IPS DF 6.9 (cell line): ENCODE results near the gene SENP8.

Experiments used
- DNase-seq: peaks from one replicate; pipeline ENCODE4 v3.0.0-alpha.2; 2013; ENCODE audit warnings: low read depth, low spot score
- H3K27ac ChIP-seq: one replicate; pipeline ENCODE4 v1.5.1; 2013; ENCODE audit warnings: low read length, control low read depth
- H3K27me3 ChIP-seq: 2 replicates; pipeline ENCODE4 v1.6.1; 2013; ENCODE audit warnings: mild to moderate bottlenecking, low read length; ENCODE audit not compliant: control insufficient read depth, insufficient read depth
- H3K36me3 ChIP-seq: 2 replicates; pipeline ENCODE4 v1.6.1; 2013; ENCODE audit warnings: low read length; ENCODE audit not compliant: control insufficient read depth, insufficient read depth
- H3K4me1 ChIP-seq: 2 replicates; pipeline ENCODE4 v1.6.1; 2013; ENCODE audit warnings: low read length; ENCODE audit not compliant: control insufficient read depth, insufficient read depth
- H3K4me3 ChIP-seq: 2 replicates; pipeline ENCODE4 v1.5.1; 2013; ENCODE audit warnings: mild to moderate bottlenecking, low read length
- H3K9me3 ChIP-seq: 2 replicates; pipeline ENCODE4 v1.6.1; 2013; ENCODE audit warnings: low read length, inconsistent platforms; ENCODE audit not compliant: control insufficient read depth, insufficient read depth
- WGBS: extraction: QIAGEN DNeasy Blood & Tissue Kit; methylation state at CpG from one replicate; pipeline ENCODE4 v1.1.7; 2013; ENCODE audit warnings: mixed read lengths, missing lambda C conversion rate; ENCODE audit not compliant: insufficient read length, insufficient coverage; 5-methylcytosine and 5-hydroxymethylcytosine counted together

SENP8 gene

DNA sequence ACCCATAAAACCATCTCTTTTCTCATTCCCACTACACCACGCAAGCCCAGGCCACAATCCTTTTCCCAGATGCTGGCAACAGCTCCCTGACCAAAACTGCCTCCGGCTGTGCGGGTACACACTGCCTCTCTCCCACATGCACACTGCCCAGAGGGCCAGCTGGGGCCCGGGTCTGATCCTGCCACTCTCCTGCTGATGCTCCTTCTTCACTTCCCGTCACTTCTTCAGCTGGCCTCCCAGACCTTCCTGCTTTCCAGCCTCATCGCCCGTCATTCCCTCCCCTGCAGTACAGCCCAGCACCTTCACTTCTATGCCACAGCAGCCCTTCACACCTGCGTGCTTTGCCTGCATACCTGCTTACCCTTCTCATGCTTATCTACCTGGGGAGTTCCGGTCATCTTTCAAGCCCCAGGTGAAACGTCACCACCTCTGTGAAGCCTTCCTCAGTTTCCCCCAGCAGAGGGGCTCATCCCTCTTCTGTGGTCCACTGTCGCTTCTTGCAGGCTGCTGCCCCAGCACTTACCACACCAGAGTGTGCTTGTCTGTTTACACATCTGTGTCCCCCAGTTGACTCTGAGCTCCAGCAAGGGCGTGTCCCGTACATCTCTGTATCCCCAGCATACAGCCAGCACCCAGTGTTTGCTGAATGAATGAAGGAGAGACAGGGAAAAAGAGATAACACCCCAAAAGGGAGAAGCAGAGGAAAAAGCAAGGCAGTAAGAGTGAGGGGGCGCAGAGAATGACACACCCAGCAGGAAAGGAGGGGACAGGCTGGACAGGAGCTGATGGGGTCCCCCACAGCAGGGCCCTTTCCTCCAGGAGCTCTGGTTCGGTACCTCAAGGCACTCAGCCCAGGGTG lies 57.2 kb downstream of the SENP8 start:
- no peaks in the 10 kb centered on the region for H3K36me3 ChIP-seq
- 100% methylated on average over 1 of the region's 15 CpGs for WGBS
- no peak overlapping the region for H3K27ac ChIP-seq
- H3K27me3 ChIP-seq: no peaks in the 10 kb centered on the region
- H3K4me3 ChIP-seq: no peak overlapping the region
- no peak for DNase-seq
- H3K4me1 ChIP-seq: no peaks in the 10 kb centered on the region
- H3K9me3 ChIP-seq: no peaks in the 10 kb centered on the region

DNA sequence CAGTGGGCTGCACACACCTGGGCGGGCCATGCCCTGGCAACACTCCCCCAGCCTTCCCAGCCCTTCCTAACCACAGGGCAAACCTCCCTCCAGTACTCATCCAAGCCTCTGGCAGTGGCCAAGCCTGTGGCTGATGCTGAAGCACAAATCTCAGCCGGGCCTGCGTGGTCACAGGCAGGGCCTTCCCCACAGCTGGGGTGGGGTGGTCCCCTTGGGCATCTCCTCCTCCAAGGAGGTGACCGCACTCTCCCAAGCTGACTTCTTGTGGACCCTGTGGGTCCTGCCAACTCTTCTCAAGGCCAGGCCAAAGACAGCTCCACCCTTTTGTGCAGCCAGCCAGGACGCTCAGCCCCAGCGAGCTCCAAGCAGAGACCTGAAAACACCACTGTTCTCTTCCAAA lies 58.0 kb downstream of the SENP8 start:
- H3K9me3 ChIP-seq: no peaks in the 10 kb centered on the region
- no peaks in the 10 kb centered on the region for H3K27me3 ChIP-seq
- no CpG with 5 or more reads among the region's 6 CpGs for WGBS
- no peaks in the 10 kb centered on the region for H3K36me3 ChIP-seq
- no peak overlapping the region for H3K4me3 ChIP-seq
- no peaks in the 10 kb centered on the region for H3K4me1 ChIP-seq
- no peak overlapping the region for H3K27ac ChIP-seq
- DNase-seq: no peak

DNA sequence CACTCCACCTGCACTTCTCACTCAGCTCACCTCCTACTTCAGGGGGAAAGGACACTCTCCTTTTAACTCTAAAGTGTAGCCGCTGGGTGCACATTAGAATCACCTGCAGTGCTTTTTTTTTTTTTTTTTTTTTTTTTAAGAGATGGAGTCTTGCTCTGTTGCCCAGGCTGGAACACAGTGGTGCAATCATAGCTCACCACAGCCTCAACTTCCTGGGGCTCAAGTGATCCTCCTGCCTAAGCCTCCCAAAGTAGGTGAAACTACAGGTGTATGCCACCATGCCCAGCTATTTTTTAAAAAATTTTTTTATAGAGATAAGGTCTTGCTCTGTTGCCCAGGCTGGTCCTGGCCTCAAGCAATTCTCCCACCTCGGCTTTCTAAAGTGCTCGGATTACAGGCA lies 58.5 kb downstream of the SENP8 start:
- Histone ChIP-seq H3K27ac (no peak overlapping the region), H3K9me3 (no peaks in the 10 kb centered on the region), H3K4me1 (no peaks in the 10 kb centered on the region), H3K36me3 (no peaks in the 10 kb centered on the region), H3K4me3 (no peak overlapping the region), H3K27me3 (no peaks in the 10 kb centered on the region)
- no peak for DNase-seq
- no CpG with 5 or more reads among the region's 3 CpGs for WGBS

DNA sequence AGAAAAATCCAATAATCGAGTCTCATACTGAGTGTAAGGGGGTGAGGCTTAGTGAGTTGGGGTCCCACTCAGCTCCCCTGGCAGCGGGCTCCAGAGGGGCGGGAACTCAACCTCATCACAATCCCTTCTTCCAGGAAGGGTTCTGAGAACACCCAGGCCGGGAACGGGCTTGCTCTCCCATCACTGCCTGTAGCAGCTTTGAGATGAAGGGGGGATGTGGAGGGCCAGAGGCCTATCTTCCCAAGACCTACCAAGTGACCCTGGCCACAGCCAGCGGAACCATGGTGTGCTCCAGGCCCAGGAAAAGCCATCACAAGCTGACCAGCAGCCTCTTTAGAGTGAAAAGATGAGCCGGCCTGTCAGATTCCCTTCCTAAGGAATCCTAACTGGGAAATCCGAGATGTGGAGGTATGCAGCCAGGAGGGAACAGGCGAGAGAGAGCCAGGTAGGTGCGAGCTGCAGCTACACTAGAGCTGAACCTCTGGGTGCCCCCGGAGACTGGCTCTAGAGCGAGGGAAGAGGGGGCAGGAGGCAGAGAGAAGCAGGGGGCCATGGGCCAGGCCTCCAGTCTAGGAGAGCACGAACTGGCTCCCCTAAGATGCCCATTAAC lies 60.9 kb downstream of the SENP8 start:
- DNase-seq: no peak
- Histone ChIP-seq H3K27ac (no peak overlapping the region), H3K36me3 (no peaks in the 10 kb centered on the region), H3K27me3 (peaks cover 3% of the 10 kb centered on the region; the same call in 1 of the 2 replicates), H3K9me3 (no peaks in the 10 kb centered on the region), H3K4me3 (no peak overlapping the region), H3K4me1 (no peaks in the 10 kb centered on the region)
- WGBS: no CpG with 5 or more reads among the region's 13 CpGs

DNA sequence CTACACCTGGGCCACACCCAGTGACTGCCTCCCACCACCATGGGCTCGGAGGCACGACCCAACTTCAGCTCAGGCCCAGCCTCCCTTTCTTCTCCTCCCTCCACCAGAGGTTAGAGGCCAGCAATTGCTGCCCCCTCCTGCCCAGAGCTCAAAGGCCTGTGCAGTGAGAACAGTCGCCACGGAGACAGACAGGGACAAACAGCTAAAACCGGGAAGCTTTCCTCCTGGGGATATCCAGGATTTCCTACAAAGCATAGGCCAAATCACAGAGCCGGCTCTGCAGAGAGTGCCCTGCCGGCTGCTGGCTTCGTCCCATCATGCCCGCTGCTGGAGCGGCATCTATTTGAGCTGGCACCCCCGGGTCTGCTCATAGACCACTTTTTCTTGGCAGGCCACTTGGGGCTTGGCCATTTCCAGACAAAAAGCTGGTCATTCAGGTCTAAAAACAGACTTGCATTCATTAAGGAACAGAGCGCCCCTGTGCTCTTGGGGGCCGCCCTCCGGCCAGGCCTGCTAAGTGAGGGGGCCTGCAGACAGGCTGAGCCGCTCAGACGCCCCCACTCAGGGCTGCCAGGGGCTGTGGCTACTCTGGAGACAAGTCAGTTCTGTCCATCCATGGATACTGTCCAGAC lies 61.9 kb downstream of the SENP8 start:
- Histone ChIP-seq H3K27ac (no peak overlapping the region), H3K9me3 (no peaks in the 10 kb centered on the region), H3K27me3 (peaks cover 3% of the 10 kb centered on the region; the same call in 1 of the 2 replicates), H3K4me3 (no peak overlapping the region), H3K4me1 (no peaks in the 10 kb centered on the region), H3K36me3 (no peaks in the 10 kb centered on the region)
- no peak for DNase-seq
- no CpG with 5 or more reads among the region's 16 CpGs for WGBS

DNA sequence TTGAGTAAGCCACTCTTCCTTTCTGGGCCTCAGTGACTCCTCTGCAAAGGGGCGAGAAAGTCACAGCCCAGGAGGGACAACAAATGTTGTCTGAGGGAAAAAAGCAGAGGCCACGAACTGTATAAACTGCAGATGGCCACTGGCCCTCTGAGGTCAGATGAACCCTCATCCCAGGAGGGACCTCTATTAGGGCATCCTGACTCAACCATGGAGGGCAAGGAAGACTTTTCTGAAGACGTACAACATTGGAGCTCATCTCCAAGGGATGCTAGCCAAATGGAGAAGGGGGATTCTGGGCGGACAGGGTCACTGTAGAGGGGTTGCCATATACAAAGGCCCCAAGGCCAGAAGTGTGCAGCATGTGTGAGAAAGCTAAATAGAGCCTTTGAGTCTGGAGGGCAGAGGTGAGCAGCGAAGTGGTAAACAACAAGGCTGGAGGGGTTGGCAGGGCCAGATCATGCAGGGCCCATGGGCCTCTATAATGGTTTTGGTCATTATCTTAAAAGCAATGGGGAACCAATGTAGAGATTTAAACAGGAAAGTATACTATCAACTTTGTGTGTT lies 62.6 kb downstream of the SENP8 start:
- Histone ChIP-seq H3K36me3 (no peaks in the 10 kb centered on the region), H3K27me3 (peaks cover 3% of the 10 kb centered on the region; the same call in 1 of the 2 replicates), H3K4me3 (no peak overlapping the region), H3K27ac (no peak overlapping the region), H3K4me1 (no peaks in the 10 kb centered on the region), H3K9me3 (no peaks in the 10 kb centered on the region)
- DNase-seq: no peak
- WGBS: no CpG with 5 or more reads among the region's 5 CpGs

DNA sequence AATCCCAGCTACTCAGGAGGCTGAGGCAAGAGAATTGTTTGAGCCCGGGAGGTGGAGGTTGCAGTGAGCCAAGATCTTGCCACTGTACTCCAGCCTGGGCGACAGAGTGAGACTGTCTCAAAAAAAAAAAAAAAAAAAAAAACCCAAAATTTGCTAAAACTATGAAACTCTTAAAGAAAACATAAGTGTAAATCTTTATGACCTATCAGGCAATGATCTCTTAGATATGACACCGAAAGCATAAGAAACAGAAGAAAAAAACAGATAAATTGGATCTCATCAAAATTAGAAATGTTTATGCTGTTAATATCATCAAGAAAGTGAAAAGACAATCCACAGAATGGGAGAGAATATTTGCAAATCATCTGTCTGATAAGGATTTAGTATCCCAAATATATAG lies 64.0 kb downstream of the SENP8 start:
- no peaks in the 10 kb centered on the region for H3K36me3 ChIP-seq
- no CpG with 5 or more reads among the region's 3 CpGs for WGBS
- no peak for DNase-seq
- no peaks in the 10 kb centered on the region for H3K4me1 ChIP-seq
- H3K4me3 ChIP-seq: no peak overlapping the region
- peaks cover 3% of the 10 kb centered on the region; the same call in 1 of the 2 replicates for H3K27me3 ChIP-seq
- no peak overlapping the region for H3K27ac ChIP-seq
- H3K9me3 ChIP-seq: no peaks in the 10 kb centered on the region

DNA sequence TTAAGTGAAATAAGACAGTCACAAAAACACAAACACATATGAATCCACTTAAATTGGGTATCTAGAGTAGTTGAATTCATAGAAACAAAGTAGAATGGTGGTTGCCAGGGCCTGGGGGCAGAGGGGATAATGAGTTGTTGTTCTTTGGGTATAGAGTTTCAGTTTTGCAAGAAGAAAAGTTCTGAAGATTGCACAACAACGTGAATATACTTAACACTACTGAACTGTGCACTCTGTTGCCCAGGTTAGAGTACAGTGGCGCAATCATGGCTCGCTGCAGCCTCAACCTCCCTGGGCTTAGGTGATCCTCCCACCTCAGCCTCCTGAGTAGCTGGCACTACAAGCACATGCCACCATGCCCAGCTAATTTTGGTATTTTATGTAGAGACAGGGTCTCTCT lies 64.5 kb downstream of the SENP8 start:
- H3K36me3 ChIP-seq: no peaks in the 10 kb centered on the region
- H3K4me1 ChIP-seq: no peaks in the 10 kb centered on the region
- no peak overlapping the region for H3K27ac ChIP-seq
- no peak overlapping the region for H3K4me3 ChIP-seq
- no peaks in the 10 kb centered on the region for H3K9me3 ChIP-seq
- WGBS: no CpG with 5 or more reads among the region's 3 CpGs
- no peak for DNase-seq
- peaks cover 3% of the 10 kb centered on the region; the same call in 1 of the 2 replicates for H3K27me3 ChIP-seq

DNA sequence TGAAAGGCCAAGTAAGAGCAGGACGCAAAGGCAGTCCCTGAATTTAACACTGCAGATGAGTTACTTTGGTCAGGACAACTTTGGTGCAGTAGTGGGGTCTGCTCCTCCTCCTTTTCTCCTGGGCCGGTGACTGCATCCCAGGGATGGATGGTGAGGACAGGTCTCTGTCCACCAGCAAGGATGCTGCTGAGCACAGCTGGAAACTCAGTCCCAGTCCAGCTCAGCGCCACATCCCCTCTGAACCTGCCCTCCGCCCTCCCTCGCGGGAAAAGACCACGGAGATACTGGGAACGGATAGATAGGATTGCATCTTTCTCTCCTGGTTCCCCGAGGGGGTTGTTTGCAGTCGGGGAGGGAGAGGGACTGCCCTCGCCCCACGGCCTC lies 65.6 kb downstream of the SENP8 start:
- Histone ChIP-seq H3K36me3 (no peaks in the 10 kb centered on the region), H3K27me3 (peaks cover 3% of the 10 kb centered on the region; the same call in 1 of the 2 replicates), H3K9me3 (no peaks in the 10 kb centered on the region), H3K4me3 (peak overlapping the region; percentile 17; the same call in 1 of the 2 replicates), H3K27ac (no peak overlapping the region), H3K4me1 (no peaks in the 10 kb centered on the region)
- no CpG with 5 or more reads among the region's 12 CpGs for WGBS
- DNase-seq: no peak

DNA sequence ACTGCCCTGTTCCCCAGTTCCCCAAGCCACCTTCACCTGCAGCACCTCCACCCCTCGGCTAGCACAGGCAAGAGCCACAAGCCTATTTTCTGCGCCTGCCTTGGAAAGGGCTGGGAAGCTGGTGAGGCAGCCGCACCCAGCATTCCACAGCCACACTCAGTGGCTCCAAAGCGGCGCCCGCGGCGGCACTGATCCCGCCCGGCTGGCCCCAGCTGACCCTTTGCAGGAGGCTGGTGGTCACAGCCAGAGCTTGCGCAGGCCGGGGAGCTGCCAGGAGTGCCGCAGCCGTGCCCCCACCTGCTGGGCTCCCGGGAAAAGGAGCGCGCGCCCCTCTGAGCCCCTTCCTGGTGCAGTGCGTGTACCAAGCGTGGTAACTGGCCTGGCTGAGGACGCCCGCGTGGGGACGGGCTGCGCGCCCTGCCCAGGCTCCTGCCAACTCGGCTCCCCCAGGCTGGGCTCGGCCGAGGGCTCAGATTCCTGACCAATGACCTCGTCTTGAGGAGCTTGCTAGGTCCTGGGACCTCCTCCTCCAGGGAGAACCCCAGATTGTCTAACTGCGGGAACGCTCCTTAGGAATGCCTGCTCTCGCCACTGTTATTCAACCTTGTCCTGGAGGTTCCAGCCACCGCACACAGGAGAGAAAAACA lies 66.1 kb downstream of the SENP8 start:
- Histone ChIP-seq H3K4me1 (no peaks in the 10 kb centered on the region), H3K9me3 (no peaks in the 10 kb centered on the region), H3K27me3 (peaks cover 3% of the 10 kb centered on the region; the same call in 1 of the 2 replicates), H3K27ac (no peak overlapping the region), H3K4me3 (peak overlapping the region; percentile 17; the same call in 1 of the 2 replicates), H3K36me3 (no peaks in the 10 kb centered on the region)
- WGBS: no CpG with 5 or more reads among the region's 34 CpGs
- DNase-seq: no peak
